T-helper 9 cell (primary cell): Measurements from ENCODE around the gene IL2RG.

Source experiments
- DNase-seq: peaks from one replicate; pipeline ENCODE4 v3.0.0-alpha.2; 2020

Gene IL2RG

DNA sequence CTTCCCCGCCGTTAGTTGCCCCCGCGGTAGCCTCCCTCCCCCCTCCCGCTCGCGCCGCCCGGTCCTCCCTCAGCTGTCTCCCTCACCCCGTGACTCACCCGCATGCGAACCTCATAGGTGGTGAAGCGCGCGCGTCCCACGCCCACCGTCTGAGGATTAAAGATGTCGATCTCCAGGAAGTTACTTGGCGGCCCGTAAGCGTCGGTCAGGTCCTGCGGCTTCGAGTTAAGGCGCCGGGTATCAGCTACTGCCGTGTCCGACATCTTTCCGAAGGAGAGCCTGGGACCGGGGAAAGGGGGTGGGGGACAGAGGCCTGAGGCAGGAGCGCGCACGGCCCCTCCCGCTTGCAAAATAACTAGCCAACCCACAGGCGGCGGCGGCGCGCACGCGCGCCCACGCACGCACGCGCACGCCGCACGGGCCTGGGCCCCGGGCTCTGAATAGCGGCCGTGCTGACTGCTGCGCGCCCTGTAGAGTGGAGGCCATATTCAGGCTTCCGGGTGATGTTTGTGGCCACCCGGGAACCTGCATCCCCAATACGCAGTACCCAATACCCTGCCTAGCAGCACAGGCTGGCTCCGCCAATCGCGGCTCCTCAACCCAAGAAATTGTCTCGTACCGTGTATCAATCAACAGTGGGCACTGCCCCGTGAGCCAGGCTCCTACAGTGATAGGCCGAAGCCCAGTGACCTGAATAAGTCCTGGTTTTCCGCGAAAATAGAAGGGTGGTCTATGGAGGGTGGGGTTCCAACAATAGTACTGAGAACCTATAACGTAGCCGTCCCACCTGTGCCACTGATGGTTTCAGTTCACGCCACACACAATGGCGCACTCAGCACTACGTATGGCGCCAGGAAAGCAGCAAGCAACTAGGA is 43.1 kb downstream of the IL2RG start, which contains the start of gene SNX12:
TSS of gene SNX12 (minus strand) at position 291 of the 875 bp plus-strand sequence. CDS start at position 263, 28 bp downstream.
- peak; percentile 73 for DNase-seq

- no peak for DNase-seq
These were observed 43.7 kb downstream of the IL2RG start for GRCh38 chrX:71067712-71068043.

DNA sequence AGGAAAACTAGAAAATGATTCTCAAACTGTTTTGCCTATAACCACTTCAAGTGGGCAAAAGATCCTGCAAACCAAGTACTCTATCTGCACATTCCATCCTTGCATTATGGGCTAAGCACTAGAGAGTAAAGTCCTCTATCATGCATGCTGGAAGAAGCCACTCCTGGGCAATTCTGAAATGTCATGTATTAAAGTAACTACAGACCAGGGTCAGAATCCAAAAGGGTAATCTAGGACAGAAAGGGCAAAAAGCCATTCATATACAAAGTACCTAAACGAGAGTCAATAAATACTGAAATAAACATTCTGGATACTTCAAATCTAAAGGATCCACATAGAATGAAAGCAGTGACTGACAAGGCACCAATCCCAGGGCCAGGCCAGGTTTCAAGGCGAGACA is 44.3 kb downstream of the IL2RG start:
- no peak for DNase-seq

- no peak for DNase-seq
These were observed 51.2 kb downstream of the IL2RG start for GRCh38 chrX:71060127-71060526.

- DNase-seq, result no peak
These were observed 53.4 kb downstream of the IL2RG start for GRCh38 chrX:71057848-71058530.
